Measurements from ENCODE around the gene KLHL6.
A peak's percentile ranks its signal among the peaks of the same experiment; 100 is the strongest.
"Not testable (repeated sequence)": the region's sequence is repeated elsewhere in the genome, so short reads cannot be mapped to it uniquely, and the experiment has no call there.

The KLHL6 gene, protein sequence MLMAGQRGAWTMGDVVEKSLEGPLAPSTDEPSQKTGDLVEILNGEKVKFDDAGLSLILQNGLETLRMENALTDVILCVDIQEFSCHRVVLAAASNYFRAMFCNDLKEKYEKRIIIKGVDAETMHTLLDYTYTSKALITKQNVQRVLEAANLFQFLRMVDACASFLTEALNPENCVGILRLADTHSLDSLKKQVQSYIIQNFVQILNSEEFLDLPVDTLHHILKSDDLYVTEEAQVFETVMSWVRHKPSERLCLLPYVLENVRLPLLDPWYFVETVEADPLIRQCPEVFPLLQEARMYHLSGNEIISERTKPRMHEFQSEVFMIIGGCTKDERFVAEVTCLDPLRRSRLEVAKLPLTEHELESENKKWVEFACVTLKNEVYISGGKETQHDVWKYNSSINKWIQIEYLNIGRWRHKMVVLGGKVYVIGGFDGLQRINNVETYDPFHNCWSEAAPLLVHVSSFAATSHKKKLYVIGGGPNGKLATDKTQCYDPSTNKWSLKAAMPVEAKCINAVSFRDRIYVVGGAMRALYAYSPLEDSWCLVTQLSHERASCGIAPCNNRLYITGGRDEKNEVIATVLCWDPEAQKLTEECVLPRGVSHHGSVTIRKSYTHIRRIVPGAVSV

DNA sequence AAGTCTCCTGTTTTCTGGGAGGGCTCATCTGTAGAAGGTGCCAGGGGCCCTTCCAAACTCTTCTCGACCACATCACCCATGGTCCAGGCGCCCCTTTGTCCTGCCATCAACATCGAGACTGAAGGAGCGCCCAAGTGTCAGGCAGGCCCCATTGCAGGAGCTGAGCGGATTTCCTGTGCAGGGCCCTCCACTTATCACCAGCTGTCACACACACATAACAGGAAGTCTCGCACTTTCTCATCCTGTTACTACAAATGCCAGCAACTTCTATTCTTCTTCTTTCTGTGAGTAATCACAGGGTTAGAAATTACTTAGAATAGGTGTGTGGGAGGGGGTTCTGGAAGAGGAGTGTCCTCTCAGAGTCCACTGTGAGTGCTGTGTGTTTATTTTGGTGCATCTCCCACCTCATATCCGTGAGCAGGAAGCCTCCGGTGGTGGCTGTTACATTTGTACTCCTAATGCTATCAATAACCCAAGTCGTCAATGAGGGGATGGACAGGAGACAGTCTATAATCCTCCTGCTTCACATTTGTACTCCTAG lies at the start of gene KLHL6:
TSS of gene KLHL6 (minus strand) at position 166 of the 541 bp plus-strand sequence. CDS start at position 113, 53 bp downstream.
- peak; percentile 94 for DNase-seq

DNA sequence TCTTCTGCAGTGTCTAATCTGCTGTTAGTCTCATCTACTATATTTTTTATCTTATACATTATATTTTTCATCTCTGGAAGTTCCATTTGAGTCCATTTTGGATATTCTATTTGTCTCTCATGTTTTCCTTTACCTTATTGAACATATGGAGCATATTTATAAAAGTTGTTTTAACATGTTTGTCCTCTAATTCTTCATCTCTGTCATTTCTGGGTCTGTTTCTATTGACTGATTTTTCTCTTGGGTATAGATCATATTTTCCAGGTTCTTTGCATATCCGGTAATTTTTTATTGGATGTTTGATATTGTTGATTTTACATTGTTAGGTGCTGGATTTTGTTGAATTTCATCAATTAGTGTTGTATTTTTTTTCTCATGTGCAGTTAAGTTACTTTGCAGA lies 42.5 kb upstream of the KLHL6 start:
- no peak for DNase-seq

DNA sequence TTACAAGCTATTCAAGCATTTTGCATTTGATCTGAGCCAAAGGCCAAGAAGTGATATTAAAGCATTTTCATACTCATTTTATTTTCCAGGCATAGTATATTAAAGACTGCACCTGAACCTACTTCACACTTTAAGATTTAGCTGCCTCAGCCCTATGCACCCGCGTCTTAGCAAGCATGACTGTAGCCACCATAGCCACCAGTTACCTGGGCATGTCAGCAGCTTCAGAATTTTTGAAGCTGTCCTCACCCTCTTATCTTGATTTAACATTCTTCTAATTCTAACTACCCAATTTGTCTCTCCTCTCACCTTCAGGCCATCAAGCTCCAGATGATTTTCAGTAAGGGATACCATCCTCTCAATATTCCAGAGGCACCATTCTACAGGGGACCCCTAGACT lies 39.1 kb upstream of the KLHL6 start:
- no peak for DNase-seq

DNA sequence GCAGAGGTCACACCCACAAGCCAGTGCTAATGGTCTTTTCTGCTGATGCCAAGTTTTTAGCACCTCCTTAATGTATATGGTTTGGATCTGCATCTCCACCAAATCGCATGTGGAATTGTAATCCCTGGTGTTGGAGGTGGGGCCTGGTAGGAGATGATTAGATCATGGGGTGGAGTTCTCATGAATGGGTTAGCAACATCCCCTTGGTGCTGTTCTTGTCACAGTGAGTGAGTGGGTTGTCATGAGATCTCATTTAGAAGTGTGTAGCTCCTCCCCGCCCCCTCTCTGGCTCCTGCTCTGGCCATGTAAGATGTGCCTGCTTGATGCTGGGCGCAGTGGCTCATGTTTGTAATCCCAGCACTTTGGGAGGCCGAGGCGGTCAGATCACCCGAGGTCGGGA lies 37.3 kb upstream of the KLHL6 start:
- no peak for DNase-seq

DNA sequence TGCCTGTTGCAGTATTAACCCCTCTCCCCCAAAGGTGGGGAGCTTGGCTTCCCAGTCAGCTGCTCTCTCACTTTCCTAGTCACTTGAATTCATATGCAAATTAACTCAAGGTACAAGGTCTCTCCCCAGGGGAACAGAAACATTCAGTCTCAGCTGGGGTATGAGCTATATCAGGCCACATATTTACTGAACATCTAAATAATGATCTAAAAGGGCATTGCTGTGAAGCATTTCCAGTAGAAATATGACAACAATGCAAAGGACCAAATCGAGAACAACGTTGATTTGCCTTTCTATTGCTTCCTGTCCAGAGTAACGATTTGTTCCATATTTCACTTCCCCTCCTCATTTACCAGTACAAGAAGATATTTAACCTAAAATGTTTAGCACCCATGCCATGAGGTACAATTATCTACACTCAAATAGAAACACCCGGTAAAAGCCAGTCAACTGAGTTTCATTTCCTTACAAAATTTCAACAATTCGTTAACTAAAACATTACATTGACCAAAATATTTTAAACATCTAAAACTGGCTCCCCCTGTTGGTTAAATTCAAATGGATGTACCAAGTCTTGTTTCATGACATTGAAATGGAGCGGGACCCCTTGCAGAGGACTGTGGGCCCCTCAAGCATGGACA lies 36.5 kb upstream of the KLHL6 start:
- peak; percentile 55 for DNase-seq

DNA sequence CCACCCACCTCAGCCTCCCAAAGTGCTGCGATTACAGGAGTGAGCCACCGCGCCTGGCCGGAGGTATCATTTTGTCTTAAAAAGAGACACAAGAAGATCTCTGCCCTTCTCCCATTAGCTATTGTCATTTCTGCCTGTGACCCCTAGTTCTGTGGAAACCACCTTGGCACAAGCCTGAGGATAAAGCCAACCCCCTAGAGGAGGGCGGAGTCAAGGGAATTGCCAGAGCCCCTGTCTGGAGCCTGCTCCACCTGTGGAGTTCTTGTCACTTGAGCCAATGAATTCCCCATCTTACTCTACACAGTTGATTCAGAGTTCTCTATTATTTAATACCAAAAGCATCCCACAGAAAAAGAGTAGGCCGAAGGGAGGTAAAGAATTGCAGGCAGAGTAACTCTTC lies 34.9 kb upstream of the KLHL6 start:
- no peak for DNase-seq

DNA sequence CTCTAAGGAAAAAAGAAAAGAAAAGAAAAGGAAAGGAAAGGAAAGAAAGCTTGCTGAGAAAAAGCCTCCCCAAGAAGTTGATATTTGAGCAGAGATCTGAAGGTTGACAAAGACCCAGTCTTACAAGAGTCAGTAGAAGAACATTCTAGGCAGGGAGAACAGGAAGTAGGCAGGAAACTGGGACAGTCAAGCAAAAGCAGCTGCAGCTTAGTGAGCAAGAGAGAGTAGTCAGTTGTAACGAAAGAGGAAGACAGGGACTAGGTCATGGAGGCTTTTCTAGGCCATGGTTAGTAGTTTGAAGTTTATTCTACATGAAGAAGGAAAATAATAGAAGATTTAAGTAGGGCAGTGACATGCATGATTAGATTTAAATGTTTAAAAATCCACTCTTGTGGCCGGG lies 31.8 kb upstream of the KLHL6 start:
- peak; percentile 71 for DNase-seq

DNA sequence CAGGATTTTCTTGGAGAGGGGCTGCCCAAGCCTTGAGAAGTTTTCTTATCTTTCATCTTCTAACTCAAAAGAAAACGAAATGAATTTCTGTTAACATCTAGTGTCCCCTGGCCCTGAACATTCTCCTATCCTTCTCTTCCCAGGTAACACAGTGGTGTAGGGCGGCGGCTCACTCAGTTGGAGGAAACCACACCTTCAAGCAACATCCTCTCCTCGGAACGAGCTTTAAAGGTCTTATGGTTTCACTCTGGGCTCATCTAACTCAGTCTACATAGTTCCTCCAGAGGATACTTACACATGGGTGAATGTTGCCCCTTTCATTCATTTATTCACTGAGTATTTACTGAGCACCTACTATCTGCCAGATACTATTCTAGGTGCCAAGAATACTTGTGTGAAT lies 31.0 kb upstream of the KLHL6 start:
- DNase-seq, result no peak

DNA sequence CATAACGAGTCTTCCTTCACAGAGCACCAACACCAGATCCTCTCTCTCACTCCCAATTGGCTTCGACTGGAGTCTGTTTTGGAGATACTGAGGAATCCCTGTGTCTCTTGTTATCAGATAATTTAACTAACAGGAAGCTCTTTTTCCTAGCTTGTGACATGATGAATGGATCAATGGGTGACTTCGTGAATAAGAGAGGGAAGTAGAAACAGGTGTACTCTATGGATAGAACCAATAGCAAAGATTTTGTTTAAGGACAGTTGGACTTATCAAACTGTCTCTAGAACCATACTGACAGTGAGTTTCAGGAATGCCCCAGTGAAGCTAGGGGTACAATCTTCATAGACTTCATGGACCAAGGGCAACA lies 29.4 kb upstream of the KLHL6 start:
- no peak for DNase-seq

DNA sequence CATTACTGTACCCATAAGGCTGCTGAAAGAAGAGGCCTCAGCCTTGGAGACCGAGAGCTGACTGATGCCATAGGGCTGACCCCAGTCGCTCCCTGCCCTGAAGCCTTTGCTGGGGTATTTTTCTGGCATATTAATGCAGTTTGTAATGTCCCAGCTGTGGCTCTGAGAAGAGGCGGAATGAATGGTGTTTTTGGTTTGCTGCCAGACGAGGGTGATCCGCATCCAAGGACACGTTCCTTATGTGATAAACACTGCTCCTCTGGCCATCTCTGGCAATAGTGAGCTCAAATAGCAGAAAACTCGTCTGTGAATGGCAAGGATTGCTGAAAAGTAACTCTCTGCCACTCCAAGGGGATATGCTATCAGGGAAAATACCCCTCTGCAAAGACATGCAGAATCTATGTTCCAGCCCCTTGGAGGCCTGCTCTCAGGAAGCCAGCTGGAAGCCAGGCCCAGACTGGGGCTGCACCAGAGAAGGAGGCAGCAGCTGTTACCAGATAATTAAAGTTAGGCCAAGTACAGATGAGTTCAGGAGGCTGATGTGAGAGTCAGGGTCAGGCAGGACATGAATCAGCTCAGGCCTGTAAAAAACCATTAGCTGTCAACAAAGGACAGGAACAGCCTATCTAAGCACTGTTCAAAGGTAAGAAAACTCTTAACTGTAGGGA lies 28.9 kb upstream of the KLHL6 start:
- peak; percentile 36 for DNase-seq

DNA sequence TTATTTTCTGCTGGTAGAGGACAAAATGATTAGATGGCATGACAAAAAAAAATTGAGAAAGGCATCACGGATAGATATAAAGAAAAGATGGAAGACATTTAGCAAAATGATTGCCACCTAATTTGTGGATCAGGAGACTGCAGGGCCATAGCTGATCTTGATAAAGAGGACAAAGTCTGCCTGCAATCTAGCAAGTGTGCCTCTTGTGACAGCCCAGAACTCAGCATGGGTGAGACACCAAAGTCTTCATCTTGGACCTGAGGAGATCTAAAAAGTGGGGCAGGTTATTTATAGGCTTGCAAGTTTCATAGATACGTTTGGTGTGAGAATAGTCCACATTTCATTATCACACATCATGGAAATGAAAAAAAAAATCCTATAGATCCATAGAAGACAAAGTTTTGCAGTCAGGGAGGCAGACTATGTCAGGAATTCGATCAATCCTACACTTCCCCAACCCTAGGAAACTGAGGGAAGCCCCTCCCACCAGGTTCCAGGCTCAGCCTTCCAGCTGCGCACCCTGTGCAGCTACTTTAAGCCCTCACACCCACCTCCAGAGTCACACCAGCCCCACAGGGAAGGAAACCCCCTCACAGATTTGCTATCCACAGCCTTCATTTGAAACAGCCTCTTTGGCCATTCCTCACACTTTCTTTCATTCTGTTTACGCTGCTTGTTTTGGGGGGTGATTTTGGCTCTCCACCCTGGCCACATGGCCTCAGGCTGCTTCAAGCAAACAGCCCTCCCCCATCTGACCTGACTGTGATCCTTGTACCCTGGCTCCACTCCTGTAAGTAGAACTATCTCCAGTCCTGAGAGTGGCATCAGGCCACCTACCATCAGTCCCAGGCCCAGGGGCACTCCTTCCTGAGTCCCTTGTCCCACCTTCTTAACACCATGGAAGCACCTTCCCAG lies 28.1 kb upstream of the KLHL6 start:
- DNase-seq, result no peak

DNA sequence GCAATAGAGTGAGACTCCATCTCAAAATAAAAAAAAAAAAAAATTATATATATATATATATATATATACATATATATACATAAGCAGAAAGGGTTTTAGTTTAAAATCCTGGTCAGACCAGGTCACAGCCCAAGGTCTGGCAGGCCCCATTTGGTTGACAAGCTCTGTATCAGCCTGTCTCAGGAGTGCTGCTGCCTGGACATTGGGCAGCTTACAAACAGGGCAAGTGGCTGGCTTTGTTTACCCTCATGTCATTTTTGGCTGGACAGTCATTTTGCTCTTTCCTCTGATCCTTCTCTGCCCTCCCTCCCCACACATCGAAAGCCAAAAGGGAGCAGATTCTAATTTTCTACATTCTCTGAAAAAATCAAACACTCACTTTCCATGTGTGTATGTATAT lies 26.7 kb upstream of the KLHL6 start:
- no peak for DNase-seq

DNA sequence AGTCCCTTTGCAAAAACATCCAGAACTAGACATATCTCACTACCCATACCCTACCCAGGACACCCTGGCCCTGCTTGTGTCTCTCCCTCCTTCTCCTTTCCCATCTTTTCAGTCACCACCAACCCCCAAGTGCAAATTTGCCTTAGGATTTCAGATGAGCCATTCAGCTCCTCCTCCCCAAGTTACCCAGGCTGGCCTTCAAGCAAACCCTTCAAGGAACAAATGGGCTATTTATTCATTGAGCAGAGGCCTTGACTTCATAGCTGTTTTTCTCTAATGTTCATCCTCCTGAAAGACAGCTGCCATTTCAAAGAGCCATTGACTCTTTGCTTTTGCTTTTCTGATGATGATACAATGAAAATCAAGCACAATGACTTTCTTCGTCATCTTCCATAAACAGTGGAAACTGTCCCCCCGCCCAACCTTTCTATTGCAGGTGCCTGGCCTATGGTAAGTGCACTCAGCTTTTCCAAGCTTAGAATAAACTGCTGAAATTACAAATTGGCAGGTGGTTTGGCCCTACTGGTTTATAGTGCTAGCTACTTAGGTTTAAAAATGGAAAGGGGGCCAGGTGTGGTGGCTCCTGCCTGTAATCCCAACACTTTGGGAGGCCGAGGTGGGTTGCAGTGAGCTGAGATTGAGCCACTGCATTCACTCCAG lies 26.1 kb upstream of the KLHL6 start:
- no peak for DNase-seq

DNA sequence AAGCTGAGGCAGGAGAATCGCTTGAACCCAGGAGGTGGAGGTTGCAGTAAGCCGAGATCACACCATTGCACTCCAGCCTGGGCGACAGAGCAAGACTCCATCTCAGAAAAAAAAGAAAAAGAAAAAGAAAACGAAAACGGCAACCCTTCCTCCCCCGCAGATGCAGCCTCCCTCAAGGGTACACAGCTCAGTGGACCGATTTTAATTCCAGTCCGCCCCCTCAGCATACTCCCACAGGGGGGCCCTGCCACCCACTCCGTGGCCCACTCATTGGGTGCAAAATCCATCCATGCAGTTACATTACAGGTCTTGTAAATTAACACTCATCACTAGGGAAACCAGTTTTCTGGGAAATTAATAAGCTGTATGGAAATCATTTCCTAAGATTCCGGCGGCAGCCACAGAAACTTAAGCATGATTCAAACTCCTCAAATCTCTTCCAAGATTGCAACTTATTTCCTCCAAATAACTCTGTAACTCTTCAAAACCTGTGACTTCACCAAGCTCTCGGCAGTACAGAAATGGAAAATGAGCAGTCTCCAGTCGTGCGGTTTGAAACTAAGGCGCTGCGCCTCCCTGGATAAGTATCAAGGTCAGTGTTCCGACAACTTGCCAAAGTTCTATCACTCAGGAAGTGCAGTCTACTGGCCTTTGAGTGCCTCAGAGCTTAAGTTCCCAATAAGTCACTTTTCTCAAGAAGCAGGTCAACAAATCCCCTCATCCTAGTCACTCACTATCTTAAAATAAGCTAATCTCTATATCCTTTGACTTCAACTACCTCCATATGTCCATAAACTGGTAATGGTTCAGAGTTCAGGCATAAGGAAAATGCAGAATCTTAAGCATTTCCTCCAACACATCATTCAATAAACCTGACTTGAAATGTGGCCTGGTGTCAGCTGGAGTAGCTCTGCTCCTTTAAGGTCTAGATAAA lies 24.7 kb upstream of the KLHL6 start:
- no peak for DNase-seq

DNA sequence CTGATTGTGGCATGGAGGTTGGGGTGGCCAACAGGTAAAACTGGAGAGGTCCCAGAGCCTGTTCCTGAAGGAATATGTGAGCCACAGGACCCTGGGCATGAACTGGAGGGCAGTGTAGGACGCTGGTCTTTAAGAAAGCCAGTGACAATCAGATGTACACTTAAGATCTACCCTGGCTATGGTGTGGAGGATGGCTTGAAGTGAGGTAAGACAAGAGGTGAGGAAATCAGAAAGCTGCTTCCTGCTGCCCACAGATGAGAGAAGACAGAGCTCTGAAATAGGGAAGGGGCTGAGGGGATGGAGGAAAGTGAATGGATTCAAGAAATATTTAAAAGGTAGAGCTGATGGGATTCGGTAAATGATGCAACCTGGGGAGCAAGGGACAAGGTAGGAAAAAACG lies 22.7 kb upstream of the KLHL6 start:
- no peak for DNase-seq

DNA sequence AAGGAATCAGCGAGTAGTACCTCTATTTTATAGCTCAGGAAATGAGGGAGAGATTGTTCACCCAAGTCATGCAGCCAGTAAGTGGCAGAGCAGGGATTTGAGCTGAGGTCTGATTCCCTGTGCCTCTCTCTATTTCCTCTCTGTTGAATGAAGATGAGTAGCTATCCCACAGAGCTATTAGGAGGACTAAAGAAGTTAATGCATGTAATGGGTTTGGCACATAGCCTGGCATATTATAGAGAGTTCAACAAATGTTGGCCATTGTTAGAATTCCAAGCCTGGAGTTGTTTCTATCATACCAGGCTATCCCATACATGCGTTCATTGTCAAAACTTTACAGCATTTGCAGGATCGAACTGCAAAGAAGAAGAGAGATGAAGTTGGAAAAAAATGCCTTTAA lies 21.8 kb upstream of the KLHL6 start:
- DNase-seq, result no peak

DNA sequence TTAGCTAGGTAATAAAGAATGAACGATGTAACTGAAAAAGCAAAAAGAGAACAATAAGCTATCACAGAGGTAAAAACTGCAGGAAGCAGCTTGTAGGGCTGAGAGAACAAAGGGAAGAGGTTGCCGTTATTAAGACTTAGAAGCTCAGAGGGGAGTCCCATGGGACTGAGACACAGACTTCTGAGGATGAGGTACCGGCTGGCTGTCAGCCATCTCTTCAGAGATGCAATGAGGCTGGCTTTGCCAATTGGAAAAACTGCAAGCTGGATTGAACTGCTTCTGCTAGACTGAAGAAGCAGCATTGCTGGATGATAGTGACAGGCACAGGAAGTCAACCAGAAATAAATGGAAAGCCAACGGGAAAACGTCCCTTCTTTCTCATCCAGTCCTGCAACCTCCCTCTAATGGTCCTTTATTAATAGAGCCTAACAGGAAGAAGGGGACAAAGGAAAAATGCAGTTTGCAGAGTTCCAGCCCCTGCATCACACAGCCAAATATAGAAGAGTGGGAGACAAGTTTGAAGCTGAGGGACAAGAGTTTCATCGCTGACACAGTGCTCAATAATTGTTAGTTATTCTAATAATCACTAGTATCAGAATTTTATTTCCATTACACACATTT lies 21.1 kb upstream of the KLHL6 start:
- no peak for DNase-seq

DNA sequence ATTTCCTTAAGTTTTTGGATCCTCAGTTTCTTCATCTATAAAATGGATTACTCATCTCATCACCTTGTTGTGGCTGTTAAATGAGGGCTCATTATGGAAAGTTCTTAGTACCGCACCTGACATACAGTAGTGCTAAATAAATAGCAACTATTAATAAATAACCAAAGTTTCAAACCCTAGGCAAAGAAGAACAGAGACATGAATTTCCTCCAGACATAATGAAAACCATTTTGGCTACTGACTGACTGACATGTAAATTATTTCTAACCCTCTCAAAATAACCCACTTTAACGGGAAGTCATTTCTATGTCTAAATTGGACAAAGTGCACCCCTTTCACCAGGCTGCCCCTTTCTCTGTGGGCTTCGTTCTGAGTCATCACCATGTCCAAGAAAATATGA lies 17.4 kb upstream of the KLHL6 start:
- DNase-seq, result no peak

DNA sequence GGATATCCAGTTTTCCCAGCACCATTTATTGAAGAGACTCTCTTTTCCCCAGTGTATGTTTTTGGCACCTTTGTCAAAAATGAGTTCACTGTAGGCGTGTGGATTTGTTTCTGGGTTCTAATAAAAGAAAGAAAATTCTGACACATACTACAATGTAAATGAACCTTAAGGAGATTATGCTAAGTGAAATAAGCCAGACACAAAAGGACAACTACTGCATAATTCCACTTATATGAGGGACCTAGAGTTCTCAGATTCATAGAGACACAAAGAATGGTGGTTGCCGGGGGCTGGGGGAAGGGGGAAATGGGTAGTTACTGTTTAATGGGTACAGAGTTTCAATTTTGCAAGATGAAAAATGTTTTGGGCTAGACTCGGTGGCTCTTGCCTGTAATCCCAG lies 14.7 kb upstream of the KLHL6 start:
- DNase-seq, result not testable (repeated sequence)

DNA sequence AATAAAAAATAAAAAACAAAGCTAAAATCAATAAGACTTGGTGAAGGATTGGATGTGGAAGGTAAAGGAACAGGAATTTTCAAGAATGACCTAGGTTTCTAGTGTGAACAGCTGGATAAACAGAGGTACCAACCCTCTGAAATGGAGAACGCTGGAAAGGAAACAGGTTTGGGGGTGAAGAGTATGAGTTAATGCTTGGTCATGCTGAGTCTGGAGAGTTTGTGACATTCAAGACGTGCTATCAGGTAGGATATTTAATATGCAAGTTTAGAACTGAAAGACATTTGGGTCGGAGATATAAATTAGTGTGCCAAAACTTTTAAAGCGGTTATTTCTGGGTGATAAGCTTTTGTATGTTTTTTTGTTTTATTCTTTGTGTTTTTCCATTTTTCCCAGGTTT lies 11.4 kb upstream of the KLHL6 start:
- DNase-seq, result no peak

All from hematopoietic multipotent progenitor cell treated with erythropoietin and hydrocortisone succinate and interleukin-3 and kit ligand, for 4 days (in vitro differentiated cells).